Measurements from ENCODE around the gene TMEM115. TPM values are rescaled to one million over a fixed set of nuclear protein-coding genes. Genes with fewer than 3 reads are reported as not detected.
A peak's percentile ranks its signal among the peaks of the same experiment; 100 is the strongest.

TMEM115 gene
- total and polyA plus RNA-seq, 2 of the 13 experiments (the other 11 are each of a cell fraction or from before 2014, with no cell fraction given) = 22.1 to 30.7 TPM

DNA sequence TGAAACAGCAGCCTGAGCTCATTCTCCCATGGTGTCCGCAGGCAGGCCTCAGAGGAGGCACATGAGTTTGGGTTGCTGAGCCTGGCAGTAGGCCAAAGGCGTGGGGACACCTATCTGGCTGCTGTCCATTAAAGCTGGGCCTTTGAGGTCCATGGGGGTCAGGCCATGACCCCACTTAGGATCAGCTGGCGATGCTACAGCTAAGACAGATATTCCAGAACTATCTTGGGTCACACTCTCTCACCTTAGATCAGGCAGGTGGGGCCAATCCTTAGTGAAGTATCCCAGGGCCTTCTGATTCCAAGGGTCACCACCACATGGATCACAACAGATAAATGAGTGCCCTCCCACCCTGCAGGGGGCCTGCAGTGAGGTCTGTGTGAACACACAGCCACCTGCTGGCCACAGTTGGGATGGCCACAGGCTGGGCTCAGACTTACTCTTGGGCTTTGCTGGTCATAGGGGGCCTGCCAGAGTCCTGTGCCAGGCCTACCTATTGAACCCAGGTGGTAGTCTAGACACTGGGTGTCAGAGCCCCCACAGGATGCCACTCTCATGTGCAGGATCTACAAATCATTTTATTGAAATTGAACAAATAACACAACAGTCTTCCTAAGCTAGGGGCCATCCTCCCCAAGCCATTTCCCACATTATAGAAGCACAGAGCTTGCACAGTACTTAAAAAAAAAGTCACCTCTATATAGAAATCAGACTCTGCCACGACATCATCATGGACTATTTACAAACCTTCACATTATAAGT is 34.8 kb downstream of the TMEM115 start (continued):
- no peak for TF ChIP-seq ZNF552 (CRISPR knock-in tag; IDR thresholded peaks at IDR 0.05; ENCODE audit: borderline replicate concordance)
- TF ChIP-seq ZNF337 (CRISPR knock-in tag; IDR thresholded peaks at IDR 0.05; ENCODE audit: borderline replicate concordance, low read depth) = no peak
- TF ChIP-seq ATF7-NPFF (CRISPR knock-in tag; IDR thresholded peaks at IDR 0.05; ENCODE audit: low read depth) = no peak
- TF ChIP-seq ZNF572 (CRISPR knock-in tag; IDR thresholded peaks at IDR 0.05) = no peak
- TF ChIP-seq, protein P1, sequence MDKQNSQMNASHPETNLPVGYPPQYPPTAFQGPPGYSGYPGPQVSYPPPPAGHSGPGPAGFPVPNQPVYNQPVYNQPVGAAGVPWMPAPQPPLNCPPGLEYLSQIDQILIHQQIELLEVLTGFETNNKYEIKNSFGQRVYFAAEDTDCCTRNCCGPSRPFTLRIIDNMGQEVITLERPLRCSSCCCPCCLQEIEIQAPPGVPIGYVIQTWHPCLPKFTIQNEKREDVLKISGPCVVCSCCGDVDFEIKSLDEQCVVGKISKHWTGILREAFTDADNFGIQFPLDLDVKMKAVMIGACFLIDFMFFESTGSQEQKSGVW (CRISPR knock-in tag; IDR thresholded peaks at IDR 0.05; ENCODE audit: borderline replicate concordance) = no peak
- TF ChIP-seq ASH2L (IDR thresholded peaks at IDR 0.05; ENCODE audit: insufficient read length, low read depth, low read length) = no peak
- TF ChIP-seq DNMT1 (CRISPR knock-in tag; IDR thresholded peaks at IDR 0.05) = no peak
- TF ChIP-seq, protein P2, sequence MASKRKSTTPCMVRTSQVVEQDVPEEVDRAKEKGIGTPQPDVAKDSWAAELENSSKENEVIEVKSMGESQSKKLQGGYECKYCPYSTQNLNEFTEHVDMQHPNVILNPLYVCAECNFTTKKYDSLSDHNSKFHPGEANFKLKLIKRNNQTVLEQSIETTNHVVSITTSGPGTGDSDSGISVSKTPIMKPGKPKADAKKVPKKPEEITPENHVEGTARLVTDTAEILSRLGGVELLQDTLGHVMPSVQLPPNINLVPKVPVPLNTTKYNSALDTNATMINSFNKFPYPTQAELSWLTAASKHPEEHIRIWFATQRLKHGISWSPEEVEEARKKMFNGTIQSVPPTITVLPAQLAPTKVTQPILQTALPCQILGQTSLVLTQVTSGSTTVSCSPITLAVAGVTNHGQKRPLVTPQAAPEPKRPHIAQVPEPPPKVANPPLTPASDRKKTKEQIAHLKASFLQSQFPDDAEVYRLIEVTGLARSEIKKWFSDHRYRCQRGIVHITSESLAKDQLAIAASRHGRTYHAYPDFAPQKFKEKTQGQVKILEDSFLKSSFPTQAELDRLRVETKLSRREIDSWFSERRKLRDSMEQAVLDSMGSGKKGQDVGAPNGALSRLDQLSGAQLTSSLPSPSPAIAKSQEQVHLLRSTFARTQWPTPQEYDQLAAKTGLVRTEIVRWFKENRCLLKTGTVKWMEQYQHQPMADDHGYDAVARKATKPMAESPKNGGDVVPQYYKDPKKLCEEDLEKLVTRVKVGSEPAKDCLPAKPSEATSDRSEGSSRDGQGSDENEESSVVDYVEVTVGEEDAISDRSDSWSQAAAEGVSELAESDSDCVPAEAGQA (IDR thresholded peaks at IDR 0.05; ENCODE audit: low read depth) = no peak
- TF ChIP-seq, protein P2 (CRISPR knock-in tag; IDR thresholded peaks at IDR 0.05; ENCODE audit: borderline replicate concordance) = no peak
- TF ChIP-seq ZFP36 (IDR thresholded peaks at IDR 0.05; ENCODE audit: borderline replicate concordance, low read depth, low read length, partially characterized antibody) = no peak
- no peak for TF ChIP-seq ZNF282 (IDR thresholded peaks at IDR 0.05; ENCODE audit: partially characterized antibody)
- TF ChIP-seq, protein P3, sequence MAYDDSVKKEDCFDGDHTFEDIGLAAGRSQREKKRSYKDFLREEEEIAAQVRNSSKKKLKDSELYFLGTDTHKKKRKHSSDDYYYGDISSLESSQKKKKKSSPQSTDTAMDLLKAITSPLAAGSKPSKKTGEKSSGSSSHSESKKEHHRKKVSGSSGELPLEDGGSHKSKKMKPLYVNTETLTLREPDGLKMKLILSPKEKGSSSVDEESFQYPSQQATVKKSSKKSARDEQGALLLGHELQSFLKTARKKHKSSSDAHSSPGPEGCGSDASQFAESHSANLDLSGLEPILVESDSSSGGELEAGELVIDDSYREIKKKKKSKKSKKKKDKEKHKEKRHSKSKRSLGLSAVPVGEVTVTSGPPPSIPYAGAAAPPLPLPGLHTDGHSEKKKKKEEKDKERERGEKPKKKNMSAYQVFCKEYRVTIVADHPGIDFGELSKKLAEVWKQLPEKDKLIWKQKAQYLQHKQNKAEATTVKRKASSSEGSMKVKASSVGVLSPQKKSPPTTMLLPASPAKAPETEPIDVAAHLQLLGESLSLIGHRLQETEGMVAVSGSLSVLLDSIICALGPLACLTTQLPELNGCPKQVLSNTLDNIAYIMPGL (CRISPR knock-in tag; IDR thresholded peaks at IDR 0.05; ENCODE audit: borderline replicate concordance in 1 of 2, low read depth in 1 of 2) = peak; percentile 29 to 65; a peak in 3 of 4 replicates
- peak; percentile 25 for TF ChIP-seq HIVEP1 (CRISPR knock-in tag; IDR thresholded peaks at IDR 0.05)
- TF ChIP-seq, protein P4, sequence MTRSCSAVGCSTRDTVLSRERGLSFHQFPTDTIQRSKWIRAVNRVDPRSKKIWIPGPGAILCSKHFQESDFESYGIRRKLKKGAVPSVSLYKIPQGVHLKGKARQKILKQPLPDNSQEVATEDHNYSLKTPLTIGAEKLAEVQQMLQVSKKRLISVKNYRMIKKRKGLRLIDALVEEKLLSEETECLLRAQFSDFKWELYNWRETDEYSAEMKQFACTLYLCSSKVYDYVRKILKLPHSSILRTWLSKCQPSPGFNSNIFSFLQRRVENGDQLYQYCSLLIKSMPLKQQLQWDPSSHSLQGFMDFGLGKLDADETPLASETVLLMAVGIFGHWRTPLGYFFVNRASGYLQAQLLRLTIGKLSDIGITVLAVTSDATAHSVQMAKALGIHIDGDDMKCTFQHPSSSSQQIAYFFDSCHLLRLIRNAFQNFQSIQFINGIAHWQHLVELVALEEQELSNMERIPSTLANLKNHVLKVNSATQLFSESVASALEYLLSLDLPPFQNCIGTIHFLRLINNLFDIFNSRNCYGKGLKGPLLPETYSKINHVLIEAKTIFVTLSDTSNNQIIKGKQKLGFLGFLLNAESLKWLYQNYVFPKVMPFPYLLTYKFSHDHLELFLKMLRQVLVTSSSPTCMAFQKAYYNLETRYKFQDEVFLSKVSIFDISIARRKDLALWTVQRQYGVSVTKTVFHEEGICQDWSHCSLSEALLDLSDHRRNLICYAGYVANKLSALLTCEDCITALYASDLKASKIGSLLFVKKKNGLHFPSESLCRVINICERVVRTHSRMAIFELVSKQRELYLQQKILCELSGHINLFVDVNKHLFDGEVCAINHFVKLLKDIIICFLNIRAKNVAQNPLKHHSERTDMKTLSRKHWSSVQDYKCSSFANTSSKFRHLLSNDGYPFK (CRISPR knock-in tag; IDR thresholded peaks at IDR 0.05; ENCODE audit: borderline replicate concordance) = no peak
- TF ChIP-seq ZNF460 (CRISPR knock-in tag; IDR thresholded peaks at IDR 0.05; ENCODE audit: borderline replicate concordance) = no peak
- TF ChIP-seq FOXJ3 (CRISPR knock-in tag; IDR thresholded peaks at IDR 0.05; ENCODE audit: borderline replicate concordance) = no peak
- TF ChIP-seq DMAP1 (CRISPR knock-in tag; IDR thresholded peaks at IDR 0.05) = no peak

Measured in HepG2 (cell line).